CD4-positive, alpha-beta T cell treated with Interleukin-12 subunit alpha and Interleukin-12 subunit beta, for 1 hour (primary cell): ENCODE measurements around the gene LIG3.
"Not testable (repeated sequence)": the region's sequence is repeated elsewhere in the genome, so short reads cannot be mapped to it uniquely, and the experiment has no call there.

Source experiments
- DNase-seq: peaks from one replicate; pipeline ENCODE4 v3.0.0-alpha.2; 2020

Gene LIG3

DNA sequence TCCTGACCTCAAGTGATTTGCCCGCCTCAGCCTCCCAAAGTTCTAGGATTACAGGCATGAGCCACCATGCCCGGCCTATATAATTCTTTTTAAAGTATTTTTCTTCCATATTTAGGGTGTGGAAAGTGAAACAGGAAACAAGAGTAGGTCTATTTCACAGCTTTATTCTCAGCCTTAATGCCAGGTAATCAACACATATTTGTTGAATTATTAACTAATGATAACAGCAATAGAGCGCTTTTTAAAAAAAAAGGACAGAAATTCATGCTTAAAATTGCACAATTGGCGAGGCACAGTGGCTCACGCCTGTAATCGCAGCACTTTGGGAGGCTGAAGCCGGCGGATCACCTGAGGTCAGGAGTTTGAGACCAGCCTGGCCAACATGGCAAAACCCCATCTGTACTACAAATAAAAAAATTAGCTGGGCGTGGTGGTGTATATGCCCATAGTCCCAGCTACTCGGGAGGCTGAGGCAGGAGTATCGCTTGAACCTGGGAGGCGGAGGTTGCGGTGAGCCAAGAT, 65.2 kb downstream of the LIG3 start:
- DNase-seq, result not testable (repeated sequence)

DNA sequence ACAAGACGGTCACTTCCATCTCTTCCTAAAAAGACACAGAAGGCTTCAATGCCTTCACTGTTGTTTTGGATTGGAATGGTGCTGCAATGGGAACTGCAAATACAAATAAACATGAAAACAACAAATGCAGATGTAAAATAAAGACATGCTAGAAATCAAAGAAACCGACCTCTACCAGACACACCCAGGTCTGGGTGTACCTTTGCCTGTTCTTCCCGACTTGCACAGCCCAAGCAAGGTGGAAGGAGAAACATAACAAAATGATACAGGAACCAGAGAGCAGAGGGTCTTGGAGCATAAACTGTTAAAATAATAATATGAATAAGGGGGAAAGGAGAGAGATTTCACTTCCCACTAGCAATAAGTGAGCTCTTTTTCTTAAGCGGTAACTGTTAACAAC, 65.9 kb downstream of the LIG3 start:
- no peak for DNase-seq

DNA sequence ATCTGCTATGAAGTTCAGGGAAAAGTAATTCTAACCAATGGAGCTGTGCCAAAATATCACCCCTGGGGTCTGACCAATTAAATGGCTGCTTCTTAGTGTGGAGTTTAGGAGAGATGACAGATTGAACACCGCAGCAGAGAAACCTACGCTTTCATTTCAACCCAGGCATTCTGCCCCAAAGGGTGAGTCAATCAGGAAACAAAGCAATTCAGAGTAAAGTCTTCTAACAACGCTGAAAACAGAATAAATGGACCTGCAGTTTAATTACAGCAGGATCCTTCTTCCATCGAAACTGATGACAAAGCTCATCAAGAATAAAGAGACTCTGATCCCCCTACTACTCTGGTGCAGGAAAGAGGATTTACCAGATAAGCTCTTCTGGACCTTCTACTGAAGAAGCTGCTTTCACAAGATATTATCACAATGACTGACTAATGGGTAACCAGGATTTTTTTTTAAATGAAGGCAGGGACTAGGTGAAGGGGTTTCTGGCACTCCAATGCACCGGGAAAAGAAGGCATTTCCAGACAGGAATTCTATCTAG, 66.5 kb downstream of the LIG3 start:
- DNase-seq, result peak; percentile 79

DNA sequence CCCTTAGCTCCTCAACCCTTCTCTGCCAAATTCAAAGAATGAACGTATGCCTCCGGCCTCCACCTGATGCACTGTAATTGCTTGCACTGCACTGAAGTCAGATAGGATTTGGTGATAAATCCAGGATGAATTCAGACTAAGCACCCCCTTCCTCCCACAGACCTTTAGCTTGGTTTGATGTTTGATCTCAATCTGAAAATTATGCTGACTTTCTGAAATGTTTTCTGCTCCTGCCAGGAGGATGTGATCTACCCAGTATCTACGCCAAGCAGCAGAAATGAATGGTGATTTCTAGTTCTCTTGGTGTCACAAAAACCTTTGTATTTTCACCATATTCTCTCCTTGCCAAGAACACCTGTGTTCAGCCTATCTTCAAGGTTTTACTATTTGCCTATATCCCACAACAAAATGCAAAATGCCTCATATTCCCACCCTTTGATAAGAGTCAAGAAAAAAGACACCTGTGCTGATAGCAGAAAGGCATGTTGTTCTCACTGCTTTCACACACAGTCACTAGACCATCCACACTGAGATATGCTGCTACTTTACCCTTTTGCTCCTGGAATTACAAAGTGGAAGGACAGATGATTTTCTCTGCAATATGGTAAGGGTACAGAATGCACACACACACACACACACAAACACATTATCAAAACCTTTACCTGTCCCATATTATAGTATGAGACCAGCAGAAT, 68.5 kb downstream of the LIG3 start:
- DNase-seq, result no peak

DNA sequence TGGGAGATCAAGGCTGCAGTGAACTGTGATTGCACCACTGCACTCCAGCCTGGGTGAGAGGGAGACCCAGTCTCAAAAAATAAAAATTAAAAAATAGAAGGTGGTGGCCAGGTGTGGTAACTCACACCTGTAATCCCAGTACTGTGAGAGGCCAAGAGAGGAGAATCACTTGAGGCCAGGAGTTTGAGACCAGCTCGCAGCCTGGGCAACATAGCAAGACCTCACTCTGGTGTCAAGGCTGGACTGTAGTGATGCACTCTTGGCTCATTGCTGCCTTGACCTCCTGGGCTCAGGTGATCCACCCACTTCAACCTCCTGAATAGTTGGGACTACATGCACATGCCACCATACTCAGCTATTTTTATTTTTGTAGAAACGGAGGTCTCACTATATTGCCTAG, 69.9 kb downstream of the LIG3 start:
- no peak for DNase-seq

DNA sequence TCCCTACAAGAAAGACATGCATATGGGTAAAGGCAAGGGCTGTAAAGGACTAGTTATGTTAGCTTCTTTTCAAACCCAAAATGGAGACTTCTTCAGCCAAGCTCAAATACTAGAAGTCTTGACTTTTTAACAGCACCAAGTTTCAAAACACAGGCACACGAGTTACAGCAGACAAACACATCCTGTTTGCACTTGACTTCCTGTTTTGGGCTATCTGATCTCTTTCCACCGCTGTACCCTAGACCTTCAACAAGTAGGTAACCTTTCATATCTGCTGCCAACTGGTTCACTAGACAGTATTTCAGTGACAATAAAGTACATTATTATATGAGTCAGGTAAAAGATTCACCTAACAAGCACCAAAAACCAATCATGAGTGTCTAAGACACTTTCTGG, 70.9 kb downstream of the LIG3 start:
- peak; percentile 86 for DNase-seq

DNA sequence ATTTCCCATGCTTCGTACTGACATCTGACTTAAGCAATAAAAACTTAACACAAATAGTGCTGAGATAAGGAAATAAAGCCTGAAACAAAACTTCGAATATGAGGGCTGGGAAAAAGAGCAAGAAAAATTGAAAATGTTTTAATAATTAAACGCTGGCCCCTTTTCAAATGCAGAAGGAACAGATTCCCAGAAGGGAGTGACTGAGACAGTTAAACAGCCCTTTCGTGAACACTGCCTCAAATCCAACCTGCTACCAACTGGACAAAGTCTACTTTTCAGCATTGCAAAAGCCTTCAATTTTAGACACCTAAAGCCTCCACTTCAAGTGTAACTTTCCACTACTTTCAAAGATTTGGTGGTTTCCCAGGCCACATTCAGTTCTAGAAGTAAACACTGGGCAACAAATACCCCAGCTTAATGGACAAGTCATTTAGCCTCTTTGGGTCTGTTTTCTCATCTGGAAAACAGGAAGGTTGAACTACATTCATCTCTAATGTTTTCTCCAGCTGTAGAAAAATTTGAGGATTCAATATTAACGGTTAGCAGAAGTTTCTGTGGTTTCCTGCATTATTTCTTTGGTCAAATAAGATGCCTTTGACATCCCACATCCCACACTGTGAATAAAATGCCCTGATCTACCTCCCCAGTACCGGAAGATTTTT, 71.4 kb downstream of the LIG3 start:
- DNase-seq, result peak; percentile 48

DNA sequence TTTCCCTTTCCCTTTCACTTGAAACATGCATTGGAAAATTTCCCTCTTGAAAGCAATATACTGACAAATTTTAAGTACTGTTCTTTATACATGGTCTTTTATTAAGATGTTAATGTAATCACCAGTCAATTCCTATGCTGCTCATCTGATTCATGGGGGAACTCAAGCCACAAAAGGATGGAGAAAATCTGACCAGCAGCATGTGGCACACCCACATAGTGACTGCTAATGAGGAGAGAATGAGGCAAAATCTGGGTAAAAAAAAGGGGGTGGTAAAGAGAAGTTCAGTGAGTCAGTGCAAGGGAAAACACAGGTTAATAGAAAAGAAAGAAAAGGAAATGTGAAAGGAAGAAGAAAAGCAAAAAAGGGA, 71.9 kb downstream of the LIG3 start:
- no peak for DNase-seq

DNA sequence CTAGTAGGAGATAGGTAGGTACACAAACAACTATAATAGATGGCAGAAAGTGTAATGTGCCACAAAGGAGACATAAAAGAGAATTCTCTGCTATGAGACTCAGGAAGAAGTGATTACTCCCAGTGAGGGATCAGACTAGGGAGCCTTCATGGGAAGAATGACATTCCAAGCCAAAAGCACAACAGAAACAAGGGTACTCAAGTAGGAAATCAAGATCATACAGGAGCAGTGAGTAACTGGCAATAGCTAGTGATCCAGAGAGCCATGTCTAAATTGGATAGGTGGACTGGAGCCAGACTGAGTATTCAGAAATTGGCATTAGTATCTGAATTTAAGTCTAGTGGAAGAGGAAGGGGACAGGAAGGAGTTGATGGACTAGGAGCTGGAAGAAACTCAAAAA, 72.5 kb downstream of the LIG3 start:
- no peak for DNase-seq

DNA sequence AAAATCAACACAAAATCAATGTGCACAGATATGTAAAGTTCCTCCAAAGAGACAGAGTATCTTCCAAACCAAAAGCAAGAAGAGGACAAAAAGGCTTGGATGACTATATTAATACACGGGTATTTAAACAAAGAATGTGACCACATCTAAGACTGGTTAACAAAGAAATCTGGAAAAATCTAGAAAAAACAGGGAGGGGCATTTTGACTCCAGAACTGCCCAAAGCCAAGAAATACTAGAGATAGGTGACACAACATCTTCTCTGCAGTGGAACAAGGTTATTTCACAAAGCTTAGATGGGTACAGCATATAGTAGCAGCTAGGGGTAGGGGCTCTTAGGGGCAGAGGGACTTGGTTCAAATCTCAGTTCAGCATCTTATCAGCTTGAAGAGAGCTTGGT, 72.9 kb downstream of the LIG3 start:
- no peak for DNase-seq

DNA sequence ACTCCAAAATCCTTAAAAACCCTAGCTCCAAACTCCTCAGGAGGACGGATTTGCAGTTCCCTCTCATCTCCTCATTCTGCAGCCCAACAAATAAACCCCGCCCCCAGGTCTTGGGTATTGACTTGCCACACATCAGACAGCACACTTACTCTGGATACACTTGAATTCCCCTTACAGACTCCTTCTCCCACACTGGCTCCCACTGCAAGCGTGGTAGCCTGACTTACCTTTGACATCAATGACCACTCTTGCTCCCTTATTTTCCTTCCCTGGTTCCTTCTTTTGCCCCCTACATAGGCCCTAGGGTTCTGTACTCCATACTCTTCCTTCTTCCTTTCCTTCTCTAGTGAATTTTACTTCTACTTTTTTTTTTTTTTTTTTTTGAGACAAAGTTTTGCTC, 75.7 kb downstream of the LIG3 start:
- DNase-seq, result no peak

DNA sequence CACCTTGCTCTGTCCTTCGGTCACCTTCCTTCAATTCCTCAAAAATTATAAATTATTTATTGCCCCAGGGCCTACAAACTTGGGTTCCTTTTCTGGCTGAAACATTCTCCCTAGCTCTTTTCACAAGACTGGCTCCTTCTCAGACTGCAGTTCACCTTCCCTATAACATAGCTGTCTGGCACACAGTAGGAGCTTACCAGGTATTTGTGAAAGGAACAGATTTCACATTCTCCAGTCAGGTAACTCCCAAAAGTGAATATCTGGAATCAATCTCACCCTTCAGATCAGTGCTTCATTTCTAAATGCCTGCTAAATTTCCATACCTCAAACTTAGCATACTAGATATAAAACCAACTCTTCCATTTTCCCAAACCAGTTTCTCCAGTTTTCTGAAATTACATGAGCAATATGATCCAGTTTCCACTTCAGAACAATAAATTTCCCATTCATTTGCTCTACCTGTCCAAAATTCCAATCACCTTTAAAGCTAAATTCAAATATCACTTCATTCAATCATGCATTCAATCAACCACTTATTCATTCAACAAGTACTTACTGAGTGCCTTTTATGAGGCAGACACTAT, 77.1 kb downstream of the LIG3 start:
- DNase-seq, result no peak
